ENCODE measurements around the gene CMTM4.

DNA sequence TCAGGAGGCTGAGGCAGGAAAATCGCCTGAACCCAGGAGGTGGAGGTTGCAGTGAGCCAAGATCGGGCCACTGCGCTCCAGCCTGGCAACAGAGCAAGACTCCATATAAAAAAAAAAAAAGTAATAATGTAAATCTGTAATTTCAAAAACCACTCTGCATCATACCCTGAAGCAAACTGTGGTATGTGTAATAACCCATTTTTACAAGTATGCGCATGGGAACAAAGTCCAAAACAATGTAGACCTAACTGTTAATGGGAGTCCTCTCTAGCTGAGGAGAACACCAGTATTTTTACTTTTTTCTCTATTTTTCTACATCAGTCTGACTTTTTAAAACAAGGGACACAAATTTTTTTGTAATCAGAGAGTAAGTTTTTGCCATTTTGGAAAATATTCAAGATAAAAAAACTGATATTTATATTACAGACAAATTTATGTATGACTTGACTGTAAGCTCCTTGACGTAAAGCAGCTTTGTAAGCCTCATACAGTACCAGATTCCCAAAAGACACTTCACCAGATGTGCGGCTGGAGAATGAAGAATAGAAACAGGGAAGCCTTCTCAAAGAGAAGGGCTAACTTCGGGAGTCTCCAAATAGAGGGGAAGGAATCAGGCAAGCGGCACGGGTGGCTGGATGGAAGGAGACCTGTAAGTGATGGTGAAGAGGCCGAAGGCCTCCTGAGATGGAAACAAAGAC is 25.7 kb downstream of the CMTM4 start:
- TF ChIP-seq EZH2 (IDR thresholded peaks at IDR 0.05; ENCODE audit: insufficient read depth, poor library complexity, severe bottlenecking) (no peak), EZH2phosphoT487 (IDR thresholded peaks at IDR 0.05; ENCODE audit: insufficient read depth, low read depth) (no peak)
